HL-60 (cell line): ENCODE results near the gene IL22RA2.

Source experiments
- DNase-seq, 2 experiments: peaks; one replicate each; pipeline ENCODE4 v3.0.0-alpha.2; 2010 to 2020; ENCODE audit warnings: low read depth in 1 of 2, low spot score in 1 of 2
- H3K27ac ChIP-seq: fragments of 250-450 bp; sonication (Bioruptor Pico); replicated peaks from 2 replicates; pipeline ENCODE4 v1.5.1; 2020; ENCODE audit warnings: mild to moderate bottlenecking, moderate library complexity
- H3K27me3 ChIP-seq: fragments of 250-450 bp; sonication (Bioruptor Pico); 2 replicates; pipeline ENCODE4 v1.5.1; 2021; ENCODE audit warnings: mild to moderate bottlenecking, moderate library complexity; ENCODE audit not compliant: insufficient read depth, poor library complexity, severe bottlenecking
- H3K4me3 ChIP-seq: replicated peaks from 2 replicates; pipeline ENCODE4 v1.5.1; 2011; ENCODE audit warnings: mild to moderate bottlenecking, control low read depth, low read length; ENCODE audit not compliant: insufficient read depth
- CTCF ChIP-seq: IDR thresholded peaks from one replicate; pipeline ENCODE4 v1.5.1; 2011; ENCODE audit warnings: low read length, control low read depth, inconsistent platforms; ENCODE audit not compliant: insufficient read depth
- GABPA ChIP-seq: IDR thresholded peaks from 2 replicates; pipeline ENCODE4 v1.6.1; 2012; ENCODE audit warnings: low read depth
- POLR2AphosphoS5 ChIP-seq: IDR thresholded peaks from 2 replicates; pipeline ENCODE4 v1.6.1; 2012; ENCODE audit warnings: low read depth
- REST ChIP-seq: IDR thresholded peaks from 2 replicates; pipeline ENCODE4 v1.6.1; 2012; ENCODE audit warnings: low read depth; ENCODE audit not compliant: insufficient replicate concordance
- SPI1 ChIP-seq: IDR thresholded peaks from 2 replicates; pipeline ENCODE4 v1.6.1; 2012; ENCODE audit warnings: low read depth, mild to moderate bottlenecking, borderline replicate concordance

IL22RA2 gene

GRCh38 chr6:137175868-137176245 is 2.4 kb upstream of the IL22RA2 start:
- Histone ChIP-seq H3K27ac (no peak overlapping the region), H3K4me3 (no peak overlapping the region), H3K27me3 (no peaks in the 10 kb centered on the region)
- DNase-seq, result no peak
- TF ChIP-seq CTCF (no peak), POLR2AphosphoS5 (no peak), SPI1 (no peak), REST (no peak), GABPA (no peak)

- Histone ChIP-seq H3K27me3 (no peaks in the 10 kb centered on the region), H3K27ac (no peak overlapping the region), H3K4me3 (no peak overlapping the region)
- TF ChIP-seq CTCF (no peak), SPI1 (no peak), REST (no peak), GABPA (no peak), POLR2AphosphoS5 (no peak)
- no peak for DNase-seq
Observed at GRCh38 chr6:137175157-137175867, 1.9 kb upstream of the IL22RA2 start.

- Histone ChIP-seq H3K4me3 (no peak overlapping the region), H3K27me3 (no peaks in the 10 kb centered on the region), H3K27ac (no peak overlapping the region)
- DNase-seq, result no peak
- TF ChIP-seq CTCF, result no peak
- no peak for TF ChIP-seq REST
- TF ChIP-seq GABPA, result no peak
- no peak for TF ChIP-seq POLR2AphosphoS5
- TF ChIP-seq SPI1, result no peak
Observed at GRCh38 chr6:137172734-137173431, 561 bp downstream of the IL22RA2 start.
